Left forelimb (tissue), 1 donor: Measurements from ENCODE around the gene CTDSPL.

Source experiments
- DNase-seq: peaks from one replicate; pipeline ENCODE4 v3.0.0-alpha.2; 2018; ENCODE audit warnings: low spot score

Gene CTDSPL

DNA sequence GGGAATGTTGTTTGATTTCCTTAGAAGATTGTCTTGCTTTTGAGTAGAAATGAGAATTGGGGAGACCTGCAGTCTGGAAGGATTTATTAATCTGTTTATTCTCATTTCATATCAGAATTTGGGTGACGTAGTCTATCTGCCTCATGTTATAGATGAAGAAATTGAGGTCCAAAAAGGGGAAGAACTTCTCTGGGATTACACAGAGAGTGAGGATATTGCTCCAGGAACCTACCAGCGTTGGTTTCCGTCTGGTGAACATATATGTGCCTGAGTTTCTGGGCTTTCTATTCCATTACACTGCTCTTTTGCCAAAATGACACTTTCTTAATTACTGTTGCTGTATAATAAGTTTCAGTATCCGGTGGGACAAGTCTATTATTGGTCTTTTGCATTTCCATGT lies 51.8 kb downstream of the CTDSPL start:
- DNase-seq = no peak

DNA sequence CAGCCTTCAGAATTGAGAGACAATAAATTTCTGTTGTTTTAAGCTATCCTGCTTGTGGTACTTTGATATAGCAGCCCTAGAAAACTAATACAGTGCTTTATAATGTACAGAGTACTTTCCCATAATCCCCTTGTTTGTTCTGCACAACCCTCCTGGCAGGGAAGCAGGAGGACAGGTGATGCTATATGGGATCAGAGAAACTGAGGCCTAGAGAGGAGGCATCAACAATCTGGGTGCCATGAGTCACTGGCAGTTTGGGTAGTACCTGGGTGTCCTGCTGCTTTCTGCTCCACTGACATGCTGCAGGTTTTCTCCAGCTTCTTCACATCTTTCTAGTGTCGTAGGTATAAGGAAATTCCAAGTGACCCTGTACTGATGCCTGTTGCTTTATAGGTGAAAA lies 55.0 kb downstream of the CTDSPL start:
- no peak for DNase-seq

DNA sequence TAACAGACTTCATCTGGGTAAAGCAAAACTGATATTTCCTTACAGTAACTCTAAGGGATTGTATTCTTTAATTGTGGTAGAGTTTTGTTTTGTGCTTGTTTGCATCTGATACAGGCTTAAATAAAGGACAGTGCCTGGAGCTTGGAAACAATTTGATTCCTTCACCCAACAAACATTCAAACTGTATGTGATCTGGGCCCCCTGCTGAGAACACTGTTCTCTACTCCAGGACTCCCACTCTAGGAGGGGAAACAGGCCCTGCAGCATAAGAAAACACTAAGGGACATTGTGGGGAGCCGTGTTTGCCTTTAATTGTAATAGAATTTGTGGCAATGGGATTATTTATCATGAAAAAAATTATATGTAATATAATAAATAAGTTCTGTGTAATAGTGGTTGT lies 56.9 kb downstream of the CTDSPL start:
- no peak for DNase-seq

DNA sequence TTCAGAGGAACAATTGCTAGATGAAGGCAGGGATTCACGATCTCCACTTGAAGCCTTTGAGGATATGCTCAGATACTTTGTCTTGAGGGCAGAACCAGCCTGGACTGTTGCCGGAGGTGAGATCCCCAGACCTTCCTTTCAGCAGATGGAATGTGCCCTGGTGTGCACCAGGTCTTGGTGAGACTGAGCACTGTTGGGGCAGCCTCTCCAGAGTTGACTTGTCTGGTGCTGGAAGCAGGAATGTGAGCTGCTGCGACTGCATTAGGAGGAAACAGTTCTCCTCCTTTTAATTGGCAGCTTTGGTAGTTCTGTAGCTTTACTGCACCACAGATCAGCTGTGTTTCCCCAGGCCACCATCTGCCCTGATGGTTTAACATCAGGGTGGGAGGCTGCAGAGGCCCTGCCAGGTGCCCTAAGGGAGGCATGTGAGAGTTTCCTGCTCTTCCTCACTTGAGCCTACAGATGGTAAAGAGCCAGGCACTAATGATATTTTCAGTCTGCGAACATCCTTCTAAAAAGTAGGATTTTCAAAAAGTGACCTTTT lies 58.5 kb downstream of the CTDSPL start:
- no peak for DNase-seq

DNA sequence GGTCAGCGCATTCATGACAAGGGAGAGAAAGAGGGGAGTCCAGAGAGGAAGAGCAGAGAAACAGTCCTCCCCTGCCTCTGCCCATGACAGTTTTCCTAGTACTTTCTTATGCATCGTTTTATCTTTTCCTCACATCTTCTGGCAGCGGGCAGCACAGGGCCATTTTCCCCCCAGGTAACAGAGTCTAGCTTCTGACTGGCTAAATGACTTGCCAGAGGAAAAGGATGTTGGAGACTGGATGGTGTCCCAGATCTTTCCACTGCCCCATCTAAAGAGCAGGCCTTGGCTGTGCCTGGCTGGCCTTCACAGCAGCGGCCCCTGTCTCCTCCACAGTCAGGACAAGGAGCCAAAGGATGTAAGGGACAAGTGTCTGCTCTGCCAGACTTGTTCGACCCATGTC lies 59.3 kb downstream of the CTDSPL start:
- no peak for DNase-seq

DNA sequence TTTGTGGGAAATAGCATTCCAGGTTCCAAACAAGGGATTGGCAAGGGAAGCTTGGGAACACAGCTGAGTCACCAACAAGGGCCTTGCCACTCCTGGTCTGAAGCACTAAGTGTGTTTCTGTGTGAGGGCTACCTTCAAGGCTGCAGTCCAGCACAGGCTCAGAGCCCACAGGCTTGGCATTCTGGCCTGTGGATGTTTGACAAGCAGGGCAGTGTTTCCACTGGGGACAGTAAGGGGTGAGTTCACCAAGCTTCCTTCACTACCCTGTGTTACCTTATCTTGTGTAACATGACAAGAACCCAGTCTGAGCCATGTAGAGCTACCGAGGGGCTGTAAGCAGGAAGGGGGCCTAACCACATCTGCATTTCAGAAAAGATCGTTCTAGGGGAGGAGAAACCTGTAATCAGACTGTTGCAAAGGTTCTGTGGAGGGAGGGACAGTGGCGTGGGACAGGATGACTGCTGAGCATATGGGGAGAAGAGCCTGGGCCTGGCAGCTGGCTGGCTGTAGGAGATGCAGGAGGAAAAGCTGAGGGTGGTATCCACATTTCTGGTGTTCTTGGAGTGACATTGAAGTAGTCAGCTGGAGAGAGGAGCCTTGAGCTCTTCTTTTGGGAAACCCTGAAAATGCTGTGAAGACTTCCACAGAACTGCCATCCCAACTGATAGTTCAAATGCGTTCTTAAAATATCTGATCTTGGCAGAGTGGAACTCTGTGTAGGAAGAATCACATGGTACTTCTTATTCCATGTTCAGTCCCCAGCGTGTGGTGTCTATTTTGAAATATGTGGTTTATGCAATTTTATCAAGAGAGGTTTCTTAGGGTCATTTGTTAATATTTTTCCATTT lies 61.3 kb downstream of the CTDSPL start:
- DNase-seq = no peak

DNA sequence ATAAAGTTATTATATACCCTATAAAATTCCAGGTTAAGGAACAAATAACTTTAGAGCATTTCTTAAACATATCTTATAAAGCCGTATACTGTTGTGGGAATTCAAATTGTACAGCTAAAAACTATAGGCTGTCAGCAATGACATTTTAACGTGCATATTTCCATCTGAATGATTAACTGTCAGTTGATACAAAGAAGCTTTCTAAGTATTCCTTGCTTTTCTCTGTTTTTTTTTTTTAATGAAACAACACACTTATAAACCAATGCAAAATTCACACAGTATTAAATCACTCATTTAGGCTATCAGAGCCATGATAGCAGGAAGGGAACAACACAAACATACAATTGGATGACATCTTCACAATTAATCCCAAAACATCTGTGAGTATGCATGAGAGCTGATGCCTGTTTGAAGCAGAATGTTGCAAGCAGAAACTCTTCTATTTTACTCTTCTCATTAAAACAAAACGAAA lies 61.9 kb downstream of the CTDSPL start:
- no peak for DNase-seq

DNA sequence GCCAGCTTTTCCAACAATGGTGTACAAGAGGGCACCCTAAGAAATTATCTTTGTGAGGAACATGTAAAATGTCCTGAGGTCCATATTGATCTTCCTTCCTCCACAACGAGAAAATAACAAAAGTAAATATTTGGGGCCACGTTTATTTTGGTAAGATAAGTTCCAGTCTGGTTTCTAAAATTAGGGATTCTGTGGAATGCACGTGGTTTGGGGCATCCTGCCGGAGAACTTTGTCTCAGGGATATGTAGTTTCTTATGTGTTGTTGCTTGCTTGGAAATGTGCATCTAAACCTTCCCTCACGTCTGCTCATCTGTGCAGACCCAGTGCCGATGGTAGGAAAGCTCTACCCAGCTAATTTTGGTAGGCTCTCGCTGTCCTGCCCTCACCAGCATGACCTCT lies 62.8 kb downstream of the CTDSPL start:
- no peak for DNase-seq

DNA sequence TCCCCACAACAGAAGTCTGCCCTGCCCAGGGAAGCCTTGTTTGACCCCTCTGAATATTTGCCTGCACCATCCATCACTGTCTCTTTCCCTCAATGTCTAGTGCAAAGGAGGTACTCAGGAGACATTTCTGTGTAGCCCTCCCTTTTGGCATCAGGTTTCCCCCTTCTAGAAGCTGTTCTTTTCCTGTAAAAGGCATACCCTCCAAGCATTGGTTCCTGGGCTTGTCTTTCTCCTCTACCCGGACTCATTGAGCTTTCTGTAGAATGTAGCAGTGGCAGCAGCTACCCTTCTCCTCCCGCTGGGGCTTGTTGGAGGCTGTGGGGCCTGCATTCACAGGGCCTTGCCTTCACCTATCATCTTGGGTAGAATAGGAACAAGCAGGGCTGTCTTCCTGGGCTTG lies 63.5 kb downstream of the CTDSPL start:
- DNase-seq = no peak

DNA sequence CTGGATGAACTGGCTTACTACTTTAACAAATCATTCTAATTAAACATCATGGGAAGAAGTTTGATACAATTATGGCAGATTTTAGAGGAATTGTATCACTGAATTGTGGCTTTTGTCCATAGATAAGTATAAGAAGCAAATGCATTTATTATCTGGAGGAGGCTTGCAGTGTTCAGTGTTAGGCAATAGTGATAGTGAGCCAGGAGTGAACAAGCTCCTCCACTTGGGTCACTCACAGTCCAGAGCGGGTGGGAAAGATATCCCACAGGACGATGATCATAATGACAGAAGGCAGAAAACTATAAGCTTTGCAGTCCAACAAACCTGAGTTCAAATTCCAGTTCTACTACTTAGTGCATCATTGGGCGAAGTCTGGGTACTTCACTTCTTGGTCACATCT lies 64.9 kb downstream of the CTDSPL start:
- DNase-seq = no peak

DNA sequence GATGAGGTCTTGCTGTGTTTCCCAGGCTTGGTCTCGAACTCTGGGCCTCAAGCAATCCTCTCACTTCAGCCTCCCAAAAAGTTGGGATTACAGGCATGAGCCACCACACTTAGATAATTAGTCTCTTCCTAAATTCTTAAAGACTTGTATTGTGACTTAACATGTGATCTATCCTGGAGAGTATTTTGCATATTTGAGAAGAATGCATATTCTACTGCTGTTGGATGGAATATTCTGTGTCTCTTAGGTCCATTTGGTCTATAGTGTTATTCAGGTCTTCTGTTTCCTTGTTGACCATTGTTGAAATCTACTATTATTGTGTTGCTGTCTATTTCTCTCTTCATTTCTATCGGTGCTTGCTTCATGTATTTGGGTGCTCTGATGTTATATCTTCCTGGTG lies 68.8 kb downstream of the CTDSPL start:
- DNase-seq = no peak

DNA sequence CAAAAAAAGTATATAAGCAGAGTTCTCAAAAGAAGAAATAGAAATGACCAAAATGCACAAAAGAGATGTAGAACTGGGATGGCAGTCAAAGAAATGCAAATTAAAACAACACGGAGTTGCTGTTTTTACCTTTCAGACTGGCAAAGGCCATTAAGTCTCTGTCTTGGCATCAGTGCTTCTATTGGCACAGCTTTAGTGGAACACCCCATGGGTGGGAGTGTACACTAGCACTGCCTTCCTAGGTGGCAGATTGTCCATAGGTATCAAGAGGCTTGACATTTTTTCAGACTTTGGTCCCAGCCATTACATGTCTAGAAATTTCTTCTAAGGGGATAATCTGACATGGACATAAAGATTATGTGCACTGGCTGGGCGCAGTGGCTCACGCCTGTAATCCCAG lies 70.8 kb downstream of the CTDSPL start:
- no peak for DNase-seq

DNA sequence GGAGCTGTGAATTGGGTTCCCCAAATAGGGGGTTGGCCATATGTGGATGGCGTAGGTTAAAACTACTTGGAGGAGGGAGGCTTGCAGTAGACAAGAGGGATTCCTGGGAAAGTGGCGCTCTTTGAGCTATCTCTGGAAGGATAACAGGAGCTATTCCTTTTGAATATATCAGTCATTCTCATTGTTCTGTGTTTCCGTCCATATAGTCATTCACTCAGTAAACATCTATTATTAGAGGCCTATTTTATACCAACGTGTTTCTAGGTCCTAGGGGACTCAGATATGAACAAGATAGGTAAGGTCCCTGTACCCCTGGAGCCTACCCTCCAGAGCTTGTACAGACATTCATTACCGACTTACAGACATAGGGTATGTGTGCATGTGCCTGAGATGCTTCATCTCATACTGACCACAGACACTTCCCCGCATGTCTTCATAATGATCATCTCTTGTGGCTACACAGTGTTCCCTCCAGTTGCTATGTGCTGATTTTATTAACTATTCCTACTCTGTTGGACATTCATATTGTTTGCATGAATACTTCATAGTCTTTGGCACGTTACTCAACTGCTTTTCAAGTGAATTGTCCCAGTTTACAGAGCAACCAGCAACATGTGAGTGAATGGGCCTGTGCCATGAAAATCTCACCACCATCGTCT lies 73.1 kb downstream of the CTDSPL start:
- DNase-seq = no peak

DNA sequence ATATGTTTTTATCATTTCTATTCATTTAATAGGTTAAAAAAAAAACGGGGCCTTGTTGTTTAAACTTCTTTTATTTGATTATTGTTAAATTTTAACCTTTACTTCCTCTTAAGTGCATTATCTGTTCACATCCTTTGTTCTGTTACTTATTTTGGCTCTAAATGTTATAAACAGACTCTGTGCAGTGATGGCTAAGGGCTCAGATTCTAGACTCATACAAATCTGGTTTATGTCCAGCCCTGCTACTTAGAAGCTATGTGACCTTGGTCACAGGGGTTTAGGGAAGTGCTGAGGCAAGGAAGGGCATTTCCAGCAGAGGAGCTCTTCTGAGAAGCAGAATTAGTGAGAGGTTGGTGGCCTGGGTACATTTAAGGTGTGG lies 73.6 kb downstream of the CTDSPL start:
- DNase-seq = no peak

DNA sequence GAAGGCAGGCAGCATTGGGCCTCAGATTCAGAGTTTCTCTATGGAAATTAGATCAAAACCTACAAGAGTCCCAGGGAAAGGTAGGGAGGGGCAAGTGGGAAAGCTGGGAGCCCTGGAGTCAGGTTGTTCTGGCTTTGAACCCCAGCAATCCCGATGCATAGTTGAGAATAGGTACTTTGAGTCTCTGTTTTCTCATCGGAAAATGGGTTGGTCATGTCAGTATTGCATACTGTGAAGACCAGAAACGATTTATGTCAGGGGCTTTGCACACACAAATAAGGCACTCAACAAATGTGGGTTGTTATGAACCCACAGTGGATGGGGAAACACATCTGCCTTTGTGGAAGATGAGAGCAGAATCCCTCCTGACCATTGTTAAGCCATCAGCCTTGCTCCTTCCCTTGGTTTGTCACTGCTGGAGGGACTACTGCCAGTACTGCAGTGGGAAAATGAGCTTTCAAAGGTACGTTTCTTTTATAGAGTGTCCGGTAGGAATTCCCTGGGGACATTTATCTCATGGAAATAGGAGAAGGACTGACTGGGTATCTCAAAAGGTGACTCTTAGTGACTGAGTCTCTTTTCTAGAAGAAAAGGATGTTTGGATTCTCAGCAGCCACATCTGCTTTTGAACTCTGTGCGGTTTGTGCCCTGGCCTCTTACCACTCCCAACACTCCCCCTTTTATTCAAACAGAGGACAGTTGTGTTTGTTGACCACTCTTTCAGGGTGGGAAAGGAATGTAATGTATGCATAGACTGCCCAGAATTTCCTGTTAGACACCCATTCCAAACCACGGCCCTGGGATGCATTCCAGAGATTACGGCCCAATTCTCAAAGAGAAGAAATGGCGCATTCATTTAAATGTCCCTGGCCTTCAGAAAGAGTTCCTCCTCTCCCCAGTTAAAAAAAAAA lies 74.3 kb downstream of the CTDSPL start:
- no peak for DNase-seq

DNA sequence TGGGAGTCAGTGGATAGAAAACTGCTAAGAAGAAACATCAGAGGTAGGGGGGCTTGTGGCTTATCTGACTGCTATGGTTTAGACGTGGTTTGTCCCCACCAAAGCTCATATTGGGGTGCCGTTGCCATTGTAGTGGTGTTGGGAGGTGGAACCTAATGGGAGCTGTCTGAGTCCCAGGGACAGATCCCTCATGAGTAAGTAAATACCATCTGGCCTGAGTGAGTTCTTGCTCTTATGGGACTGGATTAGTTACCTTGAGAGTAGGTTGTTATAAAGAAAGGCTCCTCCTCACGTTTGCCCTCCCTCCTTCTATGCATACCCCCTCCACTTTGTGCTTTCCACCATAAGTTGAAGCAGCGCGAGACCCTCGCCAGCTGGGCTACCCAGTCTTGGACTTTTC lies 75.5 kb downstream of the CTDSPL start:
- no peak for DNase-seq

DNA sequence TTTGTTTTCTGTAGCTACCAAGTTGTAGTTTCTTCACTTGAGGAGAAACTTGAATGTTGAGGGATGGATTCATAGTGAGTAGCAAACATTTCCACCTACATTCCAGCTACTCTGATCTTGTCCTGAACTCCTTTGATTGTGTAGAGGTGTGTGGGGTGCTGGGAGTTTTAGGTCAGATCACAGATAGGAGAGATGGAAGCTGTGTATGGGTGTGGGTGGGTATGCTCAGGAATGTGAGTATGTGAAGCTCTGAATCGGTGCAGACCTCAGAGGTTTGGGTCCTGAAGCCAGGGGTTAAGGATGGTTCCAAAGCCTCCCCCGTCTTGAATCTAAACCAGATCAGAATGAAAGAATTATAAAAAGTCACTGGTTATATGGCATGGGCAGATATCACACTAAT lies 76.3 kb downstream of the CTDSPL start:
- DNase-seq = no peak

DNA sequence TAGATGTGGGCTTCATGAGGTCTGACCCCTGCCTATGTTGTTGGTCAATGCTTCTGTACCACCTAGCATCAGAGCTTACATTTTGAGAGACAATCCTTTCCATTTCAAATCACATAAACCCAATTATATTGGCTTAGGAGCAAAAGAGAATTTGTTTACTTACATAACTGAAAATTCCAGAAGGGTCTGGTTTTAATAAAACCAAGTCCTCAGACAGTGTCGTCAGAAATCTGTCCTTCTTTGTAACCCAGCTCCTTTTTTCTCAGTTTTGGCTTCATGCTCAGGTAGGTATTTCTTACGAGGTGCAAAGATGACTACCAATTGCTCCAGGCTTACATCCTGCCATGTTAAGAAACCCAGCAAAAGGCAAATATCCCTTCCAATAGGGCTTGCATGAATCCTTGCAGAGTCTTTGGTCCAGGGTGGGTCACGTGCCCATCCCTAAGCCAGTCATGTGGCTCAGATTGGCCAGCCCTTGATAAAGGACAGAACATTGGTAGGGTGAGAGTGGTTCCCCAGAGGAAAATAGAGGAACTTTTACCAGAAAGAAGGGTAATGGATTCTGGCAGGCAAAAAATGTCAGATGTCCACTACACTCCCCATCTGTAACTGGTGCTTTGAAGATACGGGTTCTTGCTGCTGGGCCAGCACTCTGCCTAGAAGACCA lies 78.7 kb downstream of the CTDSPL start:
- DNase-seq = no peak

DNA sequence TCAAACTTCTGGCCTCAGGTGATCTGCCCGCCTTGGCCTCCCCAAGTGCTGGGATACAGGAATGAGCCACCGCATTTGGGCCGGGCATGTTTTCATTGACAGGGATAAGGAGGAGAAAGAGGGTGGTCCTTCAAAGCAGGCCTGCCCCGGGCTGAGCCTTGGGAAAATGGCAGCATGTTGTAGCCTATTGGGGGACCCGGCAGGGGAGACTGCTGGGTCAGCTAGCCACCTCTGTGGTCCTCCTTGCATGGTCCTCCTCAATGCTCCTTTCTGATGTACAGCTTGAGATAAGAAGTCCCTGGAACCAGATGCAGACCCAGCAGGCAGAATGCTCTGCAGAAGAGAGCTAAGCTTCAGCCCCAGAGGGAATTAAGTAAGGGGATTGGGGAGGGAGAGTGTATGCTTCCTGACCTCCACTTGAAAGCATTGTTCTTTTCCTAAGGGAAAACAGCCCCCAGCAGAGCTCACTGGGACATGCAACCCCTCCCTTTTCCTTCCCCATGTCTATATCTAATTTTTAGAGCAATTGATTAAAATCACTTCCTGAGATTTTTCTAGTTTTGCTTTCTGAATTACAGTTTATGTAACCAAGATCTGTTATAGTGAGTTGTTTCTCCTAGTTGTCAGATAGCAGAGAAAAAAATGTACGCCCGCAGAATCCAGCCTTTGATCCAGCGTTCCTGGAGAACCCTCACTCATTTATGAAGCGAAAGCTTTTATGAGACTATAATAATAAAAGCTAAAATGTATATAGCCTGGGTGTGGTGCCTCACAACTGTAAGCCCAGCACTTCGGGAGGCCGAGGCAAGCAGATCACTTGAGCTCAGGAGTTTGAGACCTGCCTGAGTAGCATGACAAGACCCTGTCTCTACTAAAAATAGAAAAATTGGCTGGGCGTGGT lies 80.2 kb downstream of the CTDSPL start:
- no peak for DNase-seq

DNA sequence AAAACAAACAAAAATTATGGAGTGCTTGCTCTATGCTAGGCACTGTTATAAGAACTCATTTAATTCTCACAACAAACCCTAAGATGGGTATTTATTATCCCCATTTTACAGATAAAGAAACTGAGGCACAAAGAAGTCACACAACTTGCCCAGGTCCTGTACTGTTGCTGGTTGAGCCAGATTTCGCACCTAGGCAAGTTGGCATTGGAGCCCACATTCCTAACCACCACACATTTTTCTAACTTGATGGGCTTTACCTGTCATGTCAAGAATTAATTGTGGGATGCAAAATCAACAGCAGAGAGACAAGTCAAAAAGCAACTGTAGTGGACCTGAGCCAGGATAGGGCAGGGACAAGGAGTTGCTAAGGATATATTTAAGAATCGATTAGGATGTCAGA lies 81.0 kb downstream of the CTDSPL start:
- DNase-seq = no peak

DNA sequence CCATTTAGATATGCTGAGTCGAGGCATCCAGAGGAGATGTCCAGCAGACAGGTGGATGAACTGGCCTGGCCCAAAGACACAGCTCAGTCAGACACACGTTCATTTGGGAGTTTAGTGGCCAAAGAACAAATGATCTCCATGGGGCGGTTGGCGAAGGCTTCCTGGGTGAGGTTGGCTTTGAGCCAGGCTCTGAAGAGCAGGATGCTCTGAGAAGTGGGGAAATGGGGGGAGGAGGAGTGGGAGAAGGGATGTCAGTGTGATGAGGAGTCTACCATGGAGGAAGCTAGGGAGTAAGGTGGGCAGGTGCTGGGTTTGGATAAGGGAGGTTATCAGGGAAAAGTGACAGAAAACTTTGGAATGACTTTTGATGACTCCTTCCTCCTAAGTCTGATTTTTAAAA lies 81.4 kb downstream of the CTDSPL start:
- no peak for DNase-seq
